ENCODE measurements around the gene SEC24C.

DNA sequence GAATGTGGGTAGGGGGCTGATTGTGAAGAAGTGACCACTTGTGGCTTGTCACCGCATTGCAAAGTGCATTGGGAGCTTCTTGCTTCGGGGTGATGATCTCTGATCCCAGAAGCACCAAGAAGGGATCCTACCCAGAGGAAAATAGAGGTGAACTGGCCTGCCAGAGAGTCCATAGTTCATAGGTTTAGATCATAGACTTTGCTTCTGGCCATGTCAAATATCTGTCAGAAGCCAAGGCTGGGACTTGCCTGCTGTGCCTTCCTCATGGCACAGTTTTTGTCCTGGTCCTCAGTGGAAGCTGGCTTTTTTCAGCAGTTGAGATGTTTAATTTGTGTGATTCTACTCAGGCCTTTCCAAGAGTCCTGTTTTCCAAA, 42.3 kb downstream of the SEC24C start:
- TF ChIP-seq FOXJ3 (CRISPR knock-in tag; IDR thresholded peaks at IDR 0.05; ENCODE audit: borderline replicate concordance) (no peak), RXRA (CRISPR knock-in tag; IDR thresholded peaks at IDR 0.05) (no peak), U2AF1 (optimal IDR thresholded peaks at IDR 0.05; ENCODE audit: low read depth, low read length) (no peak), ZNF547 (CRISPR knock-in tag; IDR thresholded peaks at IDR 0.05) (no peak), FOXK1 (CRISPR knock-in tag; IDR thresholded peaks at IDR 0.05; ENCODE audit: borderline replicate concordance, low read depth) (no peak), POLR2AphosphoS2 (IDR thresholded peaks at IDR 0.05; ENCODE audit: low read depth, low read length) (no peak), NFYB (CRISPR knock-in tag; IDR thresholded peaks at IDR 0.05) (no peak)
- TF ChIP-seq, protein P1, sequence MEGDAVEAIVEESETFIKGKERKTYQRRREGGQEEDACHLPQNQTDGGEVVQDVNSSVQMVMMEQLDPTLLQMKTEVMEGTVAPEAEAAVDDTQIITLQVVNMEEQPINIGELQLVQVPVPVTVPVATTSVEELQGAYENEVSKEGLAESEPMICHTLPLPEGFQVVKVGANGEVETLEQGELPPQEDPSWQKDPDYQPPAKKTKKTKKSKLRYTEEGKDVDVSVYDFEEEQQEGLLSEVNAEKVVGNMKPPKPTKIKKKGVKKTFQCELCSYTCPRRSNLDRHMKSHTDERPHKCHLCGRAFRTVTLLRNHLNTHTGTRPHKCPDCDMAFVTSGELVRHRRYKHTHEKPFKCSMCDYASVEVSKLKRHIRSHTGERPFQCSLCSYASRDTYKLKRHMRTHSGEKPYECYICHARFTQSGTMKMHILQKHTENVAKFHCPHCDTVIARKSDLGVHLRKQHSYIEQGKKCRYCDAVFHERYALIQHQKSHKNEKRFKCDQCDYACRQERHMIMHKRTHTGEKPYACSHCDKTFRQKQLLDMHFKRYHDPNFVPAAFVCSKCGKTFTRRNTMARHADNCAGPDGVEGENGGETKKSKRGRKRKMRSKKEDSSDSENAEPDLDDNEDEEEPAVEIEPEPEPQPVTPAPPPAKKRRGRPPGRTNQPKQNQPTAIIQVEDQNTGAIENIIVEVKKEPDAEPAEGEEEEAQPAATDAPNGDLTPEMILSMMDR (CRISPR knock-in tag; IDR thresholded peaks at IDR 0.05) = peak; percentile 17; the same call in 1 of the 2 replicates
- TF ChIP-seq, protein P2, sequence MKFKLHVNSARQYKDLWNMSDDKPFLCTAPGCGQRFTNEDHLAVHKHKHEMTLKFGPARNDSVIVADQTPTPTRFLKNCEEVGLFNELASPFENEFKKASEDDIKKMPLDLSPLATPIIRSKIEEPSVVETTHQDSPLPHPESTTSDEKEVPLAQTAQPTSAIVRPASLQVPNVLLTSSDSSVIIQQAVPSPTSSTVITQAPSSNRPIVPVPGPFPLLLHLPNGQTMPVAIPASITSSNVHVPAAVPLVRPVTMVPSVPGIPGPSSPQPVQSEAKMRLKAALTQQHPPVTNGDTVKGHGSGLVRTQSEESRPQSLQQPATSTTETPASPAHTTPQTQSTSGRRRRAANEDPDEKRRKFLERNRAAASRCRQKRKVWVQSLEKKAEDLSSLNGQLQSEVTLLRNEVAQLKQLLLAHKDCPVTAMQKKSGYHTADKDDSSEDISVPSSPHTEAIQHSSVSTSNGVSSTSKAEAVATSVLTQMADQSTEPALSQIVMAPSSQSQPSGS (CRISPR knock-in tag; IDR thresholded peaks at IDR 0.05) = no peak

Data from HepG2 (cell line).